Activated T-helper 2 cell treated with anti-CD3 and anti-CD28 coated beads, Interferon-gamma antibody, Interleukin-2, Interleukin-4, amounts not matched to agents 10 μg/mL and 5 μg/mL and 100 μg/mL, durations not matched to agents 14 hours and 24 hours and 36 hours (primary cell): ENCODE data around the gene LRP8. TPM values are rescaled to one million over a fixed set of nuclear protein-coding genes. Genes with fewer than 3 reads are reported as not detected.
A peak's percentile ranks its signal among the peaks of the same experiment; 100 is the strongest.

Experiments
- DNase-seq: peaks from one replicate; pipeline ENCODE4 v3.0.0; 2021; ENCODE audit warnings: low spot score
- H3K27ac Mint-ChIP-seq: one replicate; pipeline ENCODE4 v1.8.0; 2021; ENCODE audit warnings: mixed read lengths
- H3K27me3 Mint-ChIP-seq: one replicate; pipeline ENCODE4 v1.8.0; 2021; ENCODE audit warnings: low read depth, mixed read lengths
- H3K36me3 Mint-ChIP-seq: one replicate; pipeline ENCODE4 v1.8.0; 2021; ENCODE audit warnings: low read depth, mixed read lengths
- H3K4me1 Mint-ChIP-seq: one replicate; pipeline ENCODE4 v1.8.0; 2021; ENCODE audit warnings: low read depth, mixed read lengths
- H3K4me3 Mint-ChIP-seq: one replicate; pipeline ENCODE4 v1.8.0; 2021; ENCODE audit warnings: low read depth, mild to moderate bottlenecking, moderate library complexity, mixed read lengths
- H3K9me3 Mint-ChIP-seq: one replicate; pipeline ENCODE4 v1.8.0; 2021; ENCODE audit warnings: mixed read lengths
- intact Hi-C: fragments of 100-400 bp; cut with micrococcal nuclease; formaldehyde crosslinking; loops from one replicate; pipeline ENCODE4 v1.15.1; 2023
- total RNA-seq: library from RNA; stranded (reverse); gene quantifications from 2 replicates; pipeline ENCODE4 v1.2.3, GENCODE V29; 2022

Gene LRP8
- total RNA-seq, 1 donor from 2014 or later, result 82.1 TPM

GRCh38 chr1:53313556-53313955 is 14.3 kb downstream of the LRP8 start:
- no peak overlapping the region for H3K4me3 Mint-ChIP-seq
- DNase-seq, result no peak
- no peaks in the 10 kb centered on the region for H3K9me3 Mint-ChIP-seq
- no peaks in the 10 kb centered on the region for H3K27me3 Mint-ChIP-seq
- peaks cover 11% of the 10 kb centered on the region for H3K4me1 Mint-ChIP-seq
- H3K36me3 Mint-ChIP-seq, result peaks cover 56% of the 10 kb centered on the region
- H3K27ac Mint-ChIP-seq, result no peak overlapping the region
- intact Hi-C loops, result no loop called here

- no peaks in the 10 kb centered on the region for H3K9me3 Mint-ChIP-seq
- peaks cover 8% of the 10 kb centered on the region for H3K4me1 Mint-ChIP-seq
- peaks cover 44% of the 10 kb centered on the region for H3K36me3 Mint-ChIP-seq
- peak overlapping the region; percentile 40 for H3K27ac Mint-ChIP-seq
- no peaks in the 10 kb centered on the region for H3K27me3 Mint-ChIP-seq
- no peak overlapping the region for H3K4me3 Mint-ChIP-seq
- no peak for DNase-seq
- intact Hi-C loops, result no loop called here
Measured at GRCh38 chr1:53311702-53312305, 16.1 kb downstream of the LRP8 start.

- peaks cover 42% of the 10 kb centered on the region for H3K36me3 Mint-ChIP-seq
- H3K9me3 Mint-ChIP-seq, result no peaks in the 10 kb centered on the region
- H3K4me3 Mint-ChIP-seq, result no peak overlapping the region
- peaks cover 12% of the 10 kb centered on the region for H3K4me1 Mint-ChIP-seq
- no peak for DNase-seq
- intact Hi-C loops, result no loop called here
- no peaks in the 10 kb centered on the region for H3K27me3 Mint-ChIP-seq
- peak overlapping the region; percentile 12 for H3K27ac Mint-ChIP-seq
Measured at GRCh38 chr1:53310847-53311681, 16.8 kb downstream of the LRP8 start.

GRCh38 chr1:53309802-53310201 is 18.1 kb downstream of the LRP8 start:
- peaks cover 37% of the 10 kb centered on the region for H3K36me3 Mint-ChIP-seq
- no peaks in the 10 kb centered on the region for H3K9me3 Mint-ChIP-seq
- H3K4me1 Mint-ChIP-seq, result peaks cover 13% of the 10 kb centered on the region
- no peak overlapping the region for H3K27ac Mint-ChIP-seq
- intact Hi-C loops, result no loop called here
- DNase-seq, result no peak
- no peak overlapping the region for H3K4me3 Mint-ChIP-seq
- H3K27me3 Mint-ChIP-seq, result no peaks in the 10 kb centered on the region

GRCh38 chr1:53308506-53308905 is 19.4 kb downstream of the LRP8 start:
- intact Hi-C loops, result no loop called here
- no peak overlapping the region for H3K27ac Mint-ChIP-seq
- no peak overlapping the region for H3K4me3 Mint-ChIP-seq
- DNase-seq, result no peak
- H3K27me3 Mint-ChIP-seq, result no peaks in the 10 kb centered on the region
- peaks cover 11% of the 10 kb centered on the region for H3K4me1 Mint-ChIP-seq
- peaks cover 31% of the 10 kb centered on the region for H3K36me3 Mint-ChIP-seq
- no peaks in the 10 kb centered on the region for H3K9me3 Mint-ChIP-seq

GRCh38 chr1:53307037-53307436 is 20.8 kb downstream of the LRP8 start:
- intact Hi-C loops, result no loop called here
- no peak overlapping the region for H3K4me3 Mint-ChIP-seq
- peak overlapping the region; percentile 36 for H3K27ac Mint-ChIP-seq
- peaks cover 11% of the 10 kb centered on the region for H3K4me1 Mint-ChIP-seq
- no peak for DNase-seq
- H3K27me3 Mint-ChIP-seq, result no peaks in the 10 kb centered on the region
- peaks cover 26% of the 10 kb centered on the region for H3K36me3 Mint-ChIP-seq
- H3K9me3 Mint-ChIP-seq, result no peaks in the 10 kb centered on the region

- intact Hi-C loops, result no loop called here
- Mint-ChIP-seq H3K27me3 (no peaks in the 10 kb centered on the region), H3K36me3 (peaks cover 19% of the 10 kb centered on the region), H3K9me3 (no peaks in the 10 kb centered on the region), H3K27ac (peak overlapping the region; percentile 36), H3K4me1 (peaks cover 11% of the 10 kb centered on the region), H3K4me3 (no peak overlapping the region)
- DNase-seq, result no peak
Measured at GRCh38 chr1:53306168-53306567, 21.7 kb downstream of the LRP8 start.

- H3K27me3 Mint-ChIP-seq, result no peaks in the 10 kb centered on the region
- intact Hi-C loops, result no loop called here
- peaks cover 11% of the 10 kb centered on the region for H3K4me1 Mint-ChIP-seq
- no peak overlapping the region for H3K27ac Mint-ChIP-seq
- peaks cover 18% of the 10 kb centered on the region for H3K36me3 Mint-ChIP-seq
- no peaks in the 10 kb centered on the region for H3K9me3 Mint-ChIP-seq
- no peak for DNase-seq
- no peak overlapping the region for H3K4me3 Mint-ChIP-seq
Measured at GRCh38 chr1:53305650-53306049, 22.2 kb downstream of the LRP8 start.

GRCh38 chr1:53304527-53304926 is 23.3 kb downstream of the LRP8 start:
- peaks cover 11% of the 10 kb centered on the region for H3K4me1 Mint-ChIP-seq
- H3K4me3 Mint-ChIP-seq, result no peak overlapping the region
- no peaks in the 10 kb centered on the region for H3K27me3 Mint-ChIP-seq
- intact Hi-C loops, result no loop called here
- H3K27ac Mint-ChIP-seq, result no peak overlapping the region
- no peaks in the 10 kb centered on the region for H3K9me3 Mint-ChIP-seq
- DNase-seq, result no peak
- peaks cover 13% of the 10 kb centered on the region for H3K36me3 Mint-ChIP-seq

GRCh38 chr1:53303726-53304515 is 23.9 kb downstream of the LRP8 start:
- H3K27ac Mint-ChIP-seq, result no peak overlapping the region
- H3K27me3 Mint-ChIP-seq, result no peaks in the 10 kb centered on the region
- no peak overlapping the region for H3K4me3 Mint-ChIP-seq
- H3K9me3 Mint-ChIP-seq, result no peaks in the 10 kb centered on the region
- peaks cover 12% of the 10 kb centered on the region for H3K4me1 Mint-ChIP-seq
- H3K36me3 Mint-ChIP-seq, result peaks cover 7% of the 10 kb centered on the region
- intact Hi-C loops, result no loop called here
- DNase-seq, result no peak

GRCh38 chr1:53303243-53303642 is 24.6 kb downstream of the LRP8 start:
- intact Hi-C loops, result no loop called here
- Mint-ChIP-seq H3K4me3 (no peak overlapping the region), H3K36me3 (peaks cover 2% of the 10 kb centered on the region), H3K27me3 (no peaks in the 10 kb centered on the region), H3K4me1 (peaks cover 12% of the 10 kb centered on the region), H3K27ac (no peak overlapping the region), H3K9me3 (no peaks in the 10 kb centered on the region)
- no peak for DNase-seq

- Mint-ChIP-seq H3K4me3 (no peak overlapping the region), H3K36me3 (no peaks in the 10 kb centered on the region), H3K4me1 (peaks cover 20% of the 10 kb centered on the region), H3K27me3 (no peaks in the 10 kb centered on the region), H3K27ac (no peak overlapping the region), H3K9me3 (no peaks in the 10 kb centered on the region)
- DNase-seq, result no peak
- intact Hi-C loops, result no loop called here
Measured at GRCh38 chr1:53299233-53299632, 28.6 kb downstream of the LRP8 start.
